AG10803 (cell line): ENCODE measurements around the gene PAPOLB.
"Not testable (repeated sequence)": the region's sequence is repeated elsewhere in the genome, so short reads cannot be mapped to it uniquely, and the experiment has no call there.

ENCODE experiments used
- DNase-seq: peaks from one replicate; pipeline ENCODE4 v3.0.0; 2010; ENCODE audit warnings: low read depth
- H3K4me3 ChIP-seq: 2 replicates; pipeline ENCODE4 v1.5.1; 2011; ENCODE audit warnings: mild to moderate bottlenecking, low read length, control low read depth
- TF ChIP-seq, protein P1 (sequence below): conservative IDR thresholded peaks from 2 replicates; pipeline ENCODE4 v1.5.1; 2011; ENCODE audit warnings: mild to moderate bottlenecking, low read length, control low read depth, inconsistent platforms

The PAPOLB gene

DNA sequence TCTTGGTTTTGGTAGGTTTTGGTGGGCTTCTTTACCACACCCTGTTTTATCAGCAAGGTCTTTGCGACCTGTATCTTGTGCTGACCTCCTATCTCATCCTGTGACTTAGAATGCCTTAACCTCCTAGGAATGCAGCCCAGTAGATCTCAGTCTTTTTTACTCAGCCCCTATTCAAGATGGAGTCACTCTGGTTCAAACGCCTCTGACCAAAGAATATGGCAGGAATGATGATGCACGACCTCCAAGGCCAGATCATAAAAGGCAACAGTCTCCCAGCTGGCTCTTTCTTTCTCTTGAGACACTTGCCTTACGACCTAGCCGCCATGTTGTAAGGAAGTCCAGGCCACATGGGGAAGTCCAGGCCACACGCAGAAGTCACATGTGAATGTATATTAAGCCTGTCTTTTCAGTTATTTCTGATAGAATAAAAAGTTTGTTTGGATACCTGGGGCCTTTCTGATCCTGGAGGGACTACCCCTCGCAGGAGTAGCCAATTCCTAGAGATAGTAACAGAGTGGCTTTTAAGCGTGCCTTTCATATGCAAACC is 32.2 kb upstream of the PAPOLB start:
- H3K4me3 ChIP-seq, result no peak overlapping the region
- no peak for DNase-seq
- TF ChIP-seq, protein P1, sequence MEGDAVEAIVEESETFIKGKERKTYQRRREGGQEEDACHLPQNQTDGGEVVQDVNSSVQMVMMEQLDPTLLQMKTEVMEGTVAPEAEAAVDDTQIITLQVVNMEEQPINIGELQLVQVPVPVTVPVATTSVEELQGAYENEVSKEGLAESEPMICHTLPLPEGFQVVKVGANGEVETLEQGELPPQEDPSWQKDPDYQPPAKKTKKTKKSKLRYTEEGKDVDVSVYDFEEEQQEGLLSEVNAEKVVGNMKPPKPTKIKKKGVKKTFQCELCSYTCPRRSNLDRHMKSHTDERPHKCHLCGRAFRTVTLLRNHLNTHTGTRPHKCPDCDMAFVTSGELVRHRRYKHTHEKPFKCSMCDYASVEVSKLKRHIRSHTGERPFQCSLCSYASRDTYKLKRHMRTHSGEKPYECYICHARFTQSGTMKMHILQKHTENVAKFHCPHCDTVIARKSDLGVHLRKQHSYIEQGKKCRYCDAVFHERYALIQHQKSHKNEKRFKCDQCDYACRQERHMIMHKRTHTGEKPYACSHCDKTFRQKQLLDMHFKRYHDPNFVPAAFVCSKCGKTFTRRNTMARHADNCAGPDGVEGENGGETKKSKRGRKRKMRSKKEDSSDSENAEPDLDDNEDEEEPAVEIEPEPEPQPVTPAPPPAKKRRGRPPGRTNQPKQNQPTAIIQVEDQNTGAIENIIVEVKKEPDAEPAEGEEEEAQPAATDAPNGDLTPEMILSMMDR, result no peak

GRCh38 chr7:4893188-4893587 is 31.4 kb upstream of the PAPOLB start:
- not testable (repeated sequence) for H3K4me3 ChIP-seq, DNase-seq

DNA sequence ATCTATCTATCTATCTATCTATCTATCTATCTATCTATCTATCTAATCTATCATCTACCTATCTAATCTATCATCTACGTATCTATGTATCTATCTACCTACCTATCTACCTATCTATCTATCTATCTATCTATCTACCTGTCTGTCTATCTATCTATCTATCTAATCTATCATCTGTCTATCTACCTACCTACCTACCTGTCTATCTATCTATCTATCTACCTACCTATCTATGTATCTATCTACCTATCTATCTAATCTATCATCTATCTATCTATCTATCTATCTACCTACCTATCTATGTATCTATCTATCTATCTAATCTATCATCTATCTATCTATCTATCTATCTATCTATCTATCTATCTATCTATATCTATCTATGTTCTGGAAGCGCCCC is 29.7 kb upstream of the PAPOLB start:
- not testable (repeated sequence) for H3K4me3 ChIP-seq, DNase-seq

GRCh38 chr7:4889682-4890081 is 27.9 kb upstream of the PAPOLB start:
- TF ChIP-seq, protein P1, result no peak
- no peak overlapping the region for H3K4me3 ChIP-seq
- no peak for DNase-seq

DNA sequence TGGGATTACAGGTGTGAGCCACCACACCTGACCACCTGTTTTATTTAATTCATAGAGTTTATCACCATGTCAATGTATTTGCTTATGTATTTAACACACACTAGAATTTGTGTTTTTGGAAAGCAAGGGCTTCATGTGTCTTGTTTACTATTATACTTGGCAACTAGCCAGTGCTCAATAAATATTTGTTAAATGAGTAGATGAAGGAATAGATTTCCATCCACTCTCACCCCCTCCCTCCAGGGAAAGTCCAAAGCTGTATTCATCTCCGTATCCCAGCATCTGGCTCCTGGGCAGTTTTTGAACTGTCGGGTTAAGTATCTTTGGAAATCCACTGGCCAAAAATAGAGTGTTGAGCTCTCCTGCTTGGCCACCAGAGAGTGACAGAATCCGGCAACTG is 26.3 kb upstream of the PAPOLB start:
- TF ChIP-seq, protein P1, result no peak
- H3K4me3 ChIP-seq, result no peak overlapping the region
- no peak for DNase-seq

DNA sequence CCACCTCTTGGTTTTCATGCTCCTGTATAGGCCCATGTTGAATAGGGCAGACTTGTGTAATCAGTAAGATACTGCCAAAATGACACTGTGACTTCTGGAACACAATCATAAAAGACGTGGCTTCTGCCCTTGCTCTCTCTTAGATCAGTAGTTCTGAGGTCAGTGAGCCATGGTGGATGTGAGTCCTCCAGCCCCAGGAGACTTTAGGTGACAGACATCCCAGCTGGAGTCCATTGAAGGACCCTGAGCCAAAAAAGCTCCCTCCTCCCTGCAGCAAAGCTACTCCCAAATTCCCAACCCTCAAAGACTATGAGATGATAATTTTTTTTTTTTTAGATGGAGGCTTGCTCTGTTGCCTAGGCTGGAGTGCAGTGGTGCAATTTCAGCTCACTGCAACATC is 24.8 kb upstream of the PAPOLB start:
- no peak overlapping the region for H3K4me3 ChIP-seq
- DNase-seq, result no peak
- TF ChIP-seq, protein P1, result no peak

- no peak for DNase-seq
- H3K4me3 ChIP-seq, result no peak overlapping the region
- TF ChIP-seq, protein P1, result no peak
These were observed 23.5 kb upstream of the PAPOLB start for GRCh38 chr7:4885317-4885807.

- H3K4me3 ChIP-seq, result no peak overlapping the region
- DNase-seq, result no peak
- TF ChIP-seq, protein P1, result no peak
These were observed 22.3 kb upstream of the PAPOLB start for GRCh38 chr7:4884164-4884563.
